Activated B cell treated with CpG ODN at 0.5 μM for 24 hours (primary cell): ENCODE measurements around the gene SLC25A23. TPM values are rescaled to one million over a fixed set of nuclear protein-coding genes. Genes with fewer than 3 reads are reported as not detected.
A peak's percentile ranks its signal among the peaks of the same experiment; 100 is the strongest.

Source experiments
- ATAC-seq: fragments of 200-7000 bp; cut with Tn5 transposase; one replicate; pipeline ENCODE4 v1.10.0; 2021; ENCODE audit warnings: low read depth, mild to moderate bottlenecking, moderate library complexity
- CTCF ChIA-PET: fragments of 350-600 bp; sonication (Branson Sonifier 250); formaldehyde crosslinking; loops from one replicate; lab custom pipeline; 2021; ENCODE audit warnings: antibody characterized with exemption; lab: Charles Lee
- POLR2A ChIA-PET: fragments of 350-600 bp; sonication (Branson Sonifier 250); formaldehyde crosslinking; loops from one replicate; lab custom pipeline; 2021; ENCODE audit warnings: antibody characterized with exemption; lab: Charles Lee
- DNase-seq: peaks from one replicate; pipeline ENCODE4 v3.0.0; 2022
- H3K27ac Mint-ChIP-seq: one replicate; pipeline ENCODE4 v1.8.0; 2020; ENCODE audit warnings: mixed read lengths
- H3K27me3 Mint-ChIP-seq: one replicate; pipeline ENCODE4 v1.8.0; 2021; ENCODE audit warnings: mixed read lengths
- H3K36me3 Mint-ChIP-seq: one replicate; pipeline ENCODE4 v1.8.0; 2021; ENCODE audit warnings: low read depth, mixed read lengths
- H3K4me1 Mint-ChIP-seq: one replicate; pipeline ENCODE4 v1.8.0; 2021; ENCODE audit warnings: mixed read lengths
- H3K4me3 Mint-ChIP-seq: one replicate; pipeline ENCODE4 v1.8.0; 2020; ENCODE audit warnings: mild to moderate bottlenecking, mixed read lengths
- H3K9me3 Mint-ChIP-seq: one replicate; pipeline ENCODE4 v1.8.0; 2020; ENCODE audit warnings: mixed read lengths
- CTCF ChIP-seq: fragments of 200-600 bp; IDR thresholded peaks from one replicate; pipeline ENCODE4 v1.8.0; 2022; ENCODE audit warnings: antibody characterized with exemption, mild to moderate bottlenecking
- intact Hi-C: fragments of 100-400 bp; cut with micrococcal nuclease; formaldehyde crosslinking; loops from one replicate; pipeline ENCODE4 v1.15.1; 2024
- total RNA-seq: library from RNA; stranded (reverse); gene quantifications from 2 replicates; pipeline ENCODE4 v1.2.3, GENCODE V29; 2022

Gene SLC25A23
- total RNA-seq, 1 donor from 2014 or later: 50.4 TPM

- H3K27ac Mint-ChIP-seq: no peak overlapping the region
- no peak for TF ChIP-seq CTCF
- ChIA-PET CTCF (interaction anchor here (1.3 kb wide), 1 partner anchor 16 kb away, joined by 5 read pairs; no protein-coding TSS in a partner anchor), POLR2A (interaction anchor here (0.7 kb wide), 1 partner anchor 696 kb away, joined by 3 read pairs; no protein-coding TSS in a partner anchor)
- peak overlapping the region; percentile 87 for H3K4me3 Mint-ChIP-seq
- intact Hi-C loops: loop anchor here (5.0 kb wide), 1 partner anchor 361 kb away; no protein-coding TSS in a partner anchor
- H3K4me1 Mint-ChIP-seq: peaks cover 23% of the 10 kb centered on the region
- no peaks in the 10 kb centered on the region for H3K9me3 Mint-ChIP-seq
- DNase-seq (no peak), ATAC-seq (no peak)
- peaks cover 4% of the 10 kb centered on the region for H3K27me3 Mint-ChIP-seq
- no peaks in the 10 kb centered on the region for H3K36me3 Mint-ChIP-seq
Measured at GRCh38 chr19:6500837-6501739, 41.5 kb upstream of the SLC25A23 start.

- CTCF ChIA-PET: no interaction called here
- Mint-ChIP-seq H3K27me3 (peaks cover 4% of the 10 kb centered on the region), H3K4me3 (no peak overlapping the region), H3K27ac (no peak overlapping the region), H3K36me3 (peaks cover 5% of the 10 kb centered on the region), H3K4me1 (peaks cover 14% of the 10 kb centered on the region), H3K9me3 (no peaks in the 10 kb centered on the region)
- ATAC-seq (no peak), DNase-seq (no peak)
- intact Hi-C loops: no loop called here
- POLR2A ChIA-PET: interaction anchor here (0.7 to 1.3 kb wide), 3 partner anchors 17 to 600 kb away, joined by 3 to 4 read pairs (median 3); partner anchors contain the start of gene DENND1C
- no peak for TF ChIP-seq CTCF
Measured at GRCh38 chr19:6499052-6499790, 39.6 kb upstream of the SLC25A23 start.

- intact Hi-C loops: no loop called here
- ChIA-PET POLR2A (no interaction called here), CTCF (no interaction called here)
- H3K4me1 Mint-ChIP-seq: peaks cover 12% of the 10 kb centered on the region
- DNase-seq (no peak), ATAC-seq (no peak)
- no peak overlapping the region for H3K27ac Mint-ChIP-seq
- peaks cover 5% of the 10 kb centered on the region for H3K36me3 Mint-ChIP-seq
- TF ChIP-seq CTCF: no peak
- no peak overlapping the region for H3K4me3 Mint-ChIP-seq
- H3K9me3 Mint-ChIP-seq: no peaks in the 10 kb centered on the region
- peaks cover 3% of the 10 kb centered on the region for H3K27me3 Mint-ChIP-seq
Measured at GRCh38 chr19:6498294-6499036, 38.9 kb upstream of the SLC25A23 start.

- H3K4me3 Mint-ChIP-seq: no peak overlapping the region
- no peaks in the 10 kb centered on the region for H3K27me3 Mint-ChIP-seq
- H3K27ac Mint-ChIP-seq: no peak overlapping the region
- ATAC-seq (no peak), DNase-seq (no peak)
- CTCF ChIA-PET: no interaction called here
- H3K4me1 Mint-ChIP-seq: peaks cover 3% of the 10 kb centered on the region
- intact Hi-C loops: no loop called here
- POLR2A ChIA-PET: no interaction called here
- TF ChIP-seq CTCF: no peak
- peaks cover 5% of the 10 kb centered on the region for H3K36me3 Mint-ChIP-seq
- H3K9me3 Mint-ChIP-seq: no peaks in the 10 kb centered on the region
Measured at GRCh38 chr19:6495947-6496346, 36.4 kb upstream of the SLC25A23 start.
